LNCaP clone FGC (cell line): ENCODE measurements around the gene KANSL1.

Experiments
- DNase-seq: peaks from one replicate; pipeline ENCODE4 v3.0.0-alpha.2; 2011; ENCODE audit warnings: low read depth
- H3K4me3 ChIP-seq: 2 replicates; pipeline ENCODE4 v1.5.1; 2011; ENCODE audit warnings: mild to moderate bottlenecking, low read depth, low read length, control low read depth
- TF ChIP-seq, protein P1 (sequence below): IDR thresholded peaks from 2 replicates; pipeline ENCODE4 v1.5.1; 2012; ENCODE audit warnings: mild to moderate bottlenecking; ENCODE audit not compliant: control insufficient read depth, insufficient read depth; ENCODE audit errors: extremely low read depth

KANSL1 gene

DNA sequence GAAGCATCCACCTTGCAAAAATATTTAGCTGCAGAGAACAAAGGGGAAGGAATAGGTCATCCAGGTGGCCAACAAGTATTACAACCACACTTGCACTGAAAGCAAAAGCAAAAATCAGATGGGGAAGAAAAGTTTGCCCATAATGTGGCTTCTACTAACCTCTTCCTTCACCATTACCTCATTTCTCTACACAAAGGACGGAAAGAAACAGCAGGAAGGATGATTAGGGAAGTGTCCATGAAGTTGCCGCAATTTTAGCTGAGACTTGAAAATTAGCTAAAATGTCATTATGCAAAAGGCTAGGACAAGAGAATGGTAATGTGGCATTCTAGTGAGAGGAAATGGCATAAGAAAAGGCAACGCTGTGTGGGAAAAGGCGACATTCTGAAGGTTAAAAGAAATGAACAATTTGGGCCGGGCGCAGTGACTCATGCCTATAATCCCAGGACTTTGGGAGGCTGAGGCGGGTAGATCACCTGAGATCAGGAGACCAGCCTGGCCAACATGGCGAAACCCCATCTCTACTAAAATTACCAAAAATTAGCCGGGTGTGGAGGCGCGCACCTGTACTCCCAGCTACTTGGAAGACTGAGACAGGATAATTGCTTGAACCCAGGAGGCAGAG is 13.7 kb downstream of the KANSL1 start:
- TF ChIP-seq, protein P1, sequence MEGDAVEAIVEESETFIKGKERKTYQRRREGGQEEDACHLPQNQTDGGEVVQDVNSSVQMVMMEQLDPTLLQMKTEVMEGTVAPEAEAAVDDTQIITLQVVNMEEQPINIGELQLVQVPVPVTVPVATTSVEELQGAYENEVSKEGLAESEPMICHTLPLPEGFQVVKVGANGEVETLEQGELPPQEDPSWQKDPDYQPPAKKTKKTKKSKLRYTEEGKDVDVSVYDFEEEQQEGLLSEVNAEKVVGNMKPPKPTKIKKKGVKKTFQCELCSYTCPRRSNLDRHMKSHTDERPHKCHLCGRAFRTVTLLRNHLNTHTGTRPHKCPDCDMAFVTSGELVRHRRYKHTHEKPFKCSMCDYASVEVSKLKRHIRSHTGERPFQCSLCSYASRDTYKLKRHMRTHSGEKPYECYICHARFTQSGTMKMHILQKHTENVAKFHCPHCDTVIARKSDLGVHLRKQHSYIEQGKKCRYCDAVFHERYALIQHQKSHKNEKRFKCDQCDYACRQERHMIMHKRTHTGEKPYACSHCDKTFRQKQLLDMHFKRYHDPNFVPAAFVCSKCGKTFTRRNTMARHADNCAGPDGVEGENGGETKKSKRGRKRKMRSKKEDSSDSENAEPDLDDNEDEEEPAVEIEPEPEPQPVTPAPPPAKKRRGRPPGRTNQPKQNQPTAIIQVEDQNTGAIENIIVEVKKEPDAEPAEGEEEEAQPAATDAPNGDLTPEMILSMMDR, result no peak
- DNase-seq, result no peak
- H3K4me3 ChIP-seq, result no peak overlapping the region

GRCh38 chr17:46178550-46179214 is 14.5 kb downstream of the KANSL1 start:
- TF ChIP-seq, protein P1, result no peak
- DNase-seq, result no peak
- no peak overlapping the region for H3K4me3 ChIP-seq

GRCh38 chr17:46176975-46177374 is 16.3 kb downstream of the KANSL1 start:
- H3K4me3 ChIP-seq, result no peak overlapping the region
- no peak for DNase-seq
- TF ChIP-seq, protein P1, result no peak

GRCh38 chr17:46175891-46176290 is 17.3 kb downstream of the KANSL1 start:
- DNase-seq, result no peak
- H3K4me3 ChIP-seq, result no peak overlapping the region
- TF ChIP-seq, protein P1, result no peak

- no peak for DNase-seq
- no peak overlapping the region for H3K4me3 ChIP-seq
- TF ChIP-seq, protein P1, result no peak
Measured at GRCh38 chr17:46173153-46173552, 20.1 kb downstream of the KANSL1 start.

DNA sequence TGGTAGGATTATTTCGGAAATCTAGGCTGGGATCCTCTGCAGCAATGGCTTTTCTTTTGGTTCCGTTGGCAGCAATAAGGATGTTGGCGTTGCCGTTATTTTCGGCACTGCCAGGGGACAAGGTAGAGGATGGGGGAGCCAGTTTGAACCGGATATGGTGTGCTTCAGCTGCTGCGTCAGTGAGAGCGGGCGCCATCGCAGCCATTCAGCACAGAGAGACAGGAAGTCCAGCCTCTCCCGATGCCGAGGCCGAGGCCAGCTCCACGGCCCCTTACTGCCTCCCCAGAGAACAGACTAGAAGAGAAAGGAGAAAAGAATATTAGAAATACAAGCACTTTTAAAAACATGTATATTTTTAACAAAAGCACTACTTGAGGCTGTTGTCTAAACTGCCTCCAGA is 21.3 kb downstream of the KANSL1 start:
- H3K4me3 ChIP-seq, result no peak overlapping the region
- TF ChIP-seq, protein P1, result no peak
- no peak for DNase-seq
